GM12878 (cell line): ENCODE results near the gene CAND1. TPM values are rescaled to one million over a fixed set of nuclear protein-coding genes. Genes with fewer than 3 reads are reported as not detected.

Source experiments
- ATAC-seq: fragments of 200-7000 bp; cut with Tn5 transposase; 3 replicates; pipeline ENCODE4 v1.9.1; 2020; ENCODE audit warnings: mild to moderate bottlenecking, moderate library complexity
- BruUV-seq: library from RNA; stranded (reverse); fragments of 400-500 nt; replicated peaks from 2 replicates; lab custom pipeline; 2021; lab: Mats Ljungman, UMichigan
- CTCF ChIA-PET: fragments of 300-600 bp; sonication (Branson Sonifier 250); formaldehyde crosslinking; extraction: SDS; loops from one replicate; lab custom pipeline; 2021; ENCODE audit warnings: inconsistent platforms; lab: Yijun Ruan, JAX
- POLR2A ChIA-PET: fragments of 350-600 bp; formaldehyde crosslinking; extraction: SDS; loops from one replicate; lab custom pipeline; 2021; ENCODE audit warnings: inconsistent platforms; lab: Charles Lee
- RAD21 ChIA-PET: fragments of 300-600 bp; sonication (Branson Sonifier 250); formaldehyde crosslinking; loops from one replicate; lab custom pipeline; 2023; ENCODE audit warnings: antibody characterized with exemption; ENCODE audit not compliant: unreplicated experiment; lab: Charles Lee
- SMC1A ChIA-PET: fragments of 300-600 bp; sonication (Branson Sonifier 250); formaldehyde crosslinking; loops from one replicate; lab custom pipeline; 2023; ENCODE audit not compliant: unreplicated experiment, uncharacterized antibody; lab: Charles Lee
- DNase-seq: peaks from one replicate; pipeline ENCODE4 v3.0.0-alpha.2; 2011; ENCODE audit warnings: low read depth, low spot score
- FAIRE-seq: peaks from 3 replicates; lab custom pipeline; 2011; peaks lifted over from hg19 to GRCh38; lab: Jason Lieb, UNC
- H2AFZ ChIP-seq: 2 replicates; pipeline ENCODE4 v1.6.0; 2011; ENCODE audit warnings: low read depth, low read length, control low read depth; ENCODE audit not compliant: control insufficient read depth
- H3K27ac ChIP-seq: 2 replicates; pipeline ENCODE4 v1.5.1; 2011; ENCODE audit warnings: control low read depth; ENCODE audit not compliant: control insufficient read depth, insufficient read depth
- H3K27me3 ChIP-seq, 2 experiments: replicated peaks in 1 of 2; 2 replicates each; pipeline versions ENCODE4 v1.6.0 to v1.6.1; 2011; ENCODE audit warnings: low read length in 1 of 2; ENCODE audit not compliant: control insufficient read depth in 2 of 2, insufficient read depth in 2 of 2
- H3K36me3 ChIP-seq, 2 experiments: 2 replicates each; pipeline ENCODE4 v1.5.1; 2011; ENCODE audit warnings: low read length in 1 of 2; ENCODE audit not compliant: control insufficient read depth in 2 of 2, insufficient read depth in 2 of 2
- H3K4me1 ChIP-seq: 2 replicates; pipeline ENCODE4 v1.6.1; 2011; ENCODE audit warnings: mild to moderate bottlenecking, low read length, moderate library complexity, mixed read lengths; ENCODE audit not compliant: control insufficient read depth, insufficient read depth
- H3K4me2 ChIP-seq: 2 replicates; pipeline ENCODE4 v1.6.0; 2011; ENCODE audit warnings: control low read depth; ENCODE audit not compliant: control insufficient read depth, insufficient read depth
- H3K4me3 ChIP-seq: fragments of 200-600 bp; sonication (generic); 2 replicates; pipeline ENCODE4 v1.5.1; 2016
- H3K79me2 ChIP-seq: 2 replicates; pipeline ENCODE4 v1.6.0; 2011; ENCODE audit warnings: low read length; ENCODE audit not compliant: control insufficient read depth, insufficient read depth
- H3K9ac ChIP-seq: 2 replicates; pipeline ENCODE4 v1.8.0; 2011; ENCODE audit warnings: low read length, control low read depth, mixed read lengths; ENCODE audit not compliant: control insufficient read depth, insufficient read depth
- H3K9me3 ChIP-seq: replicated peaks from 3 replicates; pipeline ENCODE4 v1.5.1; 2011; ENCODE audit warnings: mild to moderate bottlenecking, low read length; ENCODE audit not compliant: control insufficient read depth, insufficient read depth
- H4K20me1 ChIP-seq: 2 replicates; pipeline ENCODE4 v1.6.0; 2011; ENCODE audit not compliant: control insufficient read depth, insufficient read depth
- BHLHE40 ChIP-seq, 2 experiments: fragments of 450-650 bp in 1 of 2; IDR thresholded peaks; 2 replicates each; pipeline ENCODE4 v1.6.1; 2011 to 2017; ENCODE audit warnings: low read depth in 2 of 2, borderline replicate concordance in 1 of 2, improper control_type of control experiment in 1 of 2, low read length in 1 of 2, mild to moderate bottlenecking in 1 of 2
- CBX3 ChIP-seq: fragments of 200-600 bp; sonication (generic); IDR thresholded peaks from 2 replicates; pipeline ENCODE4 v1.6.1; 2016; ENCODE audit warnings: low read depth, borderline replicate concordance
- CTCF ChIP-seq, 3 experiments: IDR thresholded peaks in 2 of 3; conservative IDR thresholded peaks in 1 of 3; 2 replicates each; pipeline ENCODE4 v1.5.1; 2011; ENCODE audit warnings: low read depth in 3 of 3, low read length in 3 of 3, mild to moderate bottlenecking in 3 of 3, control low read depth in 2 of 3, moderate library complexity in 2 of 3, inconsistent platforms in 1 of 3, mixed read lengths in 1 of 3; ENCODE audit not compliant: control insufficient read depth in 2 of 3, insufficient read depth in 1 of 3; ENCODE audit errors: extremely low read depth in 1 of 3
- EP300 ChIP-seq, 2 experiments: fragments of 150-350 bp in 1 of 2; IDR thresholded peaks; 2 replicates each; pipeline ENCODE4 v1.6.1; 2011 to 2012; ENCODE audit warnings: low read depth in 2 of 2, low read length in 2 of 2, borderline replicate concordance in 1 of 2, improper control_type of control experiment in 1 of 2, inconsistent platforms in 1 of 2; ENCODE audit not compliant: control insufficient read depth in 1 of 2
- FOXM1 ChIP-seq: IDR thresholded peaks from 2 replicates; pipeline ENCODE4 v1.6.1; 2012; ENCODE audit warnings: low read depth, mild to moderate bottlenecking, inconsistent platforms, low read length, moderate library complexity
- HDAC6 ChIP-seq: fragments of 200-600 bp; sonication (generic); IDR thresholded peaks from one replicate; pipeline ENCODE4 v1.8.0; 2017; ENCODE audit warnings: antibody characterized with exemption; ENCODE audit not compliant: unreplicated experiment
- MXI1 ChIP-seq: fragments of 150-350 bp; IDR thresholded peaks from 2 replicates; pipeline ENCODE4 v1.6.1; 2011; ENCODE audit warnings: low read depth, mild to moderate bottlenecking, inconsistent platforms, low read length, improper control_type of control experiment
- PRDM15 ChIP-seq: fragments of 450-650 bp; formaldehyde crosslinking; IDR thresholded peaks from 2 replicates; pipeline ENCODE4 v1.4.0; 2020; ENCODE audit warnings: mild to moderate bottlenecking, moderate library complexity
- RFX5 ChIP-seq: IDR thresholded peaks from 2 replicates; pipeline ENCODE4 v1.6.1; 2011; ENCODE audit warnings: low read depth, low read length, improper control_type of control experiment
- RUNX3 ChIP-seq: IDR thresholded peaks from 2 replicates; pipeline ENCODE4 v1.6.1; 2012; ENCODE audit warnings: low read length, inconsistent platforms
- SMARCA5 ChIP-seq: fragments of 450-650 bp; IDR thresholded peaks from 2 replicates; pipeline ENCODE4 v1.6.1; 2017; ENCODE audit warnings: mild to moderate bottlenecking
- TAF1 ChIP-seq: IDR thresholded peaks from 2 replicates; pipeline ENCODE4 v1.6.1; 2011; ENCODE audit warnings: mild to moderate bottlenecking, low read depth, low read length, borderline replicate concordance
- TBL1XR1 ChIP-seq: IDR thresholded peaks from 2 replicates; pipeline ENCODE4 v1.6.1; 2012; ENCODE audit warnings: low read depth, low read length, improper control_type of control experiment
- TCF12 ChIP-seq: IDR thresholded peaks from 2 replicates; pipeline ENCODE4 v1.6.1; 2011; ENCODE audit warnings: low read depth, mild to moderate bottlenecking, low read length
- ZNF217 ChIP-seq: fragments of 450-650 bp; IDR thresholded peaks from 2 replicates; pipeline ENCODE4 v1.6.1; 2017; ENCODE audit warnings: antibody characterized with exemption, mild to moderate bottlenecking
- ZNF622 ChIP-seq: fragments of 450-650 bp; IDR thresholded peaks from 2 replicates; pipeline ENCODE4 v1.6.1; 2017; ENCODE audit warnings: mild to moderate bottlenecking, inconsistent platforms
- whole genome bisulfite sequencing: methylation state at CpG from one replicate; pipeline ENCODE4 v1.1.6; 2016; ENCODE audit warnings: low lambda C conversion rate; ENCODE audit not compliant: insufficient replicate concordance, insufficient coverage; ENCODE audit errors: missing lambda C conversion rate; 5-methylcytosine and 5-hydroxymethylcytosine counted together
- in situ Hi-C: fragments of 300-500 bp; cut with MboI; formaldehyde crosslinking; loops from 9 replicates; pipeline ENCODE4 v1.14.3; 2018; ENCODE audit warnings: mixed read lengths
- intact Hi-C: fragments of 100-400 bp; cut with micrococcal nuclease; formaldehyde crosslinking; loops from one replicate; pipeline ENCODE4 v1.14.2; 2022; ENCODE audit not compliant: unreplicated experiment
- polyA plus RNA-seq, 11 experiments: library from polyadenylated mRNA; depleted of rRNA in 4 of 11; unstranded in 6 of 11; stranded (reverse) in 5 of 11; fragments of >200 nt; fragmentation: Nextera tagmentation in 4 of 11; fragmentation: Illumina TruSeq in 1 of 11; extraction: Ambion mirVana in 4 of 11; extraction: Trizol in 1 of 11; gene quantifications; 1 replicate in 1 of 11; 2 replicates in 10 of 11; pipeline versions ENCODE4 v1.2.1 to v1.2.3, GENCODE V29; 2011 to 2016; ENCODE audit warnings: inconsistent platforms in 2 of 11, missing spikeins in 2 of 11, low read depth in 1 of 11
- total RNA-seq, 4 experiments: library from RNA; depleted of rRNA in 3 of 4; stranded (reverse); fragments of >200 nt in 3 of 4; fragmentation: Illumina TruSeq in 1 of 4; extraction: Trizol in 1 of 4; gene quantifications; 2 replicates each; pipeline versions ENCODE4 v1.2.1 to v1.2.3, GENCODE V29; 2013 to 2021

The CAND1 gene
- total and polyA plus RNA-seq, 10 of the 15 experiments (the other 5 are each of a cell fraction or from before 2014, with no cell fraction given) = 34.5 to 213 (median 96.0) TPM

GRCh38 chr12:67251012-67251411, 18.1 kb upstream of the CAND1 start:
- Histone ChIP-seq H2AFZ (no peak overlapping the region), H4K20me1 (no peaks in the 10 kb centered on the region), H3K27ac (no peak overlapping the region), H3K9me3 (no peaks in the 10 kb centered on the region), H3K36me3 (no peaks in the 10 kb centered on the region), H3K4me1 (no peaks in the 10 kb centered on the region), H3K4me2 (no peak overlapping the region), H3K9ac (no peak overlapping the region), H3K79me2 (no peaks in the 10 kb centered on the region)
- DNase-seq = no peak
- ATAC-seq = no peak
- no TSS peak for BruUV-seq
- TF ChIP-seq ZNF217 (no peak), EP300 (IDR thresholded peaks at IDR 0.05; ENCODE audit: borderline replicate concordance in 1 of 2, control insufficient read depth in 1 of 2, low read depth in 2 of 2, low read length in 2 of 2) (no peak), MXI1 (no peak), CBX3 (no peak), PRDM15 (CRISPR knock-in tag) (no peak), TBL1XR1 (no peak), BHLHE40 (IDR thresholded peaks at IDR 0.05; ENCODE audit: borderline replicate concordance in 1 of 2, low read depth in 2 of 2, low read length in 1 of 2) (no peak), FOXM1 (no peak), HDAC6 (no peak), TAF1 (no peak), RFX5 (no peak), SMARCA5 (no peak), CTCF (IDR thresholded peaks at IDR 0.05 in 2 of 3, conservative IDR thresholded peaks at IDR 0.05 in 1 of 3; ENCODE audit: control insufficient read depth in 2 of 3, extremely low read depth in 1 of 3, insufficient read depth in 1 of 3, low read depth in 3 of 3, low read length in 3 of 3) (no peak), TCF12 (no peak), RUNX3 (no peak), ZNF622 (no peak)
- TF ChIP-seq, all 136 proteins: peak for 0
- ChIA-PET RAD21 (no interaction called here), POLR2A (no interaction called here), CTCF (no interaction called here), SMC1A (interaction anchor here (2.2 kb wide), 1 partner anchor 12 kb away, joined by 5 read pairs; no protein-coding TSS in a partner anchor)
- 0% methylated on average over 3 of the region's 3 CpGs for WGBS
- Histone ChIP-seq H3K4me3 (no peak overlapping the region), H3K27me3 (no peaks in the 10 kb centered on the region)
- intact Hi-C loops (no loop called here), in situ Hi-C loops (no loop called here)
- FAIRE-seq = no peak
